ENCODE measurements around the gene ELMOD1. TPM values are rescaled to one million over a fixed set of nuclear protein-coding genes. Genes with fewer than 3 reads are reported as not detected.

The ELMOD1 gene
- total RNA-seq, 2 experiments from 2014 or later, result not detected

- ChIA-PET CTCF (no interaction called here), POLR2A (no interaction called here)
- no peaks in the 10 kb centered on the region for H3K9me3 Mint-ChIP-seq
- H3K36me3 Mint-ChIP-seq (ENCODE audit: low read depth), result no peaks in the 10 kb centered on the region
- Histone ChIP-seq H3K9me3 (ENCODE audit: control insufficient read depth in 1 of 2, insufficient read depth in 1 of 2, low read length in 2 of 2) (no peaks in the 10 kb centered on the region), H3K4me1 (ENCODE audit: insufficient read depth, low read length) (no peaks in the 10 kb centered on the region), H3K27me3 (ENCODE audit: control insufficient read depth in 1 of 2, insufficient read depth in 2 of 2, low read length in 2 of 2) (peaks cover 5 to 6% of the 10 kb centered on the region in 2 experiments), H3K36me3 (ENCODE audit: insufficient read depth, low read length) (no peaks in the 10 kb centered on the region), H3K4me3 (ENCODE audit: low read length) (no peak overlapping the region), H3K27ac (ENCODE audit: low read depth in 1 of 2, low read length in 2 of 2) (no peak overlapping the region)
- H3K4me1 Mint-ChIP-seq (ENCODE audit: low read depth), result no peaks in the 10 kb centered on the region
- DNase-seq (no peak), ATAC-seq (ENCODE audit: poor library complexity) (no peak)
- H3K27me3 Mint-ChIP-seq, result peaks cover 50% of the 10 kb centered on the region
- H3K4me3 Mint-ChIP-seq, result no peak overlapping the region
- no peak for TF ChIP-seq CTCF (IDR thresholded peaks at IDR 0.05)
- intact Hi-C loops (cut with DNase I, micrococcal nuclease), result no loop called here
- H3K27ac Mint-ChIP-seq, result no peak overlapping the region
Measured at GRCh38 chr11:107704451-107704850, 113.5 kb downstream of the ELMOD1 start.

DNA sequence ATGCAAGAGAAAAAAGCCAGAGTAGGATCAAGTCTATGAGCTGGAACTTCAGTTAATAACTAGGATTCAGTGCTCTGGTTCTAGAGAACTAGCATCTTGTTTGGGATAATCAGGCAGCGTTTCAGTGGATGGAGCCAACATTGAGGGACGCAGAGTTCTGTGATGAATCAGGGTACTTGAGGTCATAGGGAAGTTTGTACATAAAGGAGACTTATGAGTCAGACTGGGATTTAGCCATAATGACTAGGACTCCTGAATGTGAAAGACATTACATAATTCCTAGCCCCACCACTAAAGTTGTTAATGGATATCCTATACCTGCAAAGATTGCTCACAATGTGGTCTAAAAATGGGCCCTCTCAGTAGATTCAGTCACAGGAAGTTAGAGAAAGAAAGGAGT, 114.1 kb downstream of the ELMOD1 start:
- peaks cover 49% of the 10 kb centered on the region for H3K27me3 Mint-ChIP-seq
- POLR2A ChIA-PET, result no interaction called here
- intact Hi-C loops (cut with DNase I, micrococcal nuclease), result no loop called here
- Histone ChIP-seq H3K4me1 (ENCODE audit: insufficient read depth, low read length) (no peaks in the 10 kb centered on the region), H3K4me3 (ENCODE audit: low read length) (no peak overlapping the region), H3K36me3 (ENCODE audit: insufficient read depth, low read length) (no peaks in the 10 kb centered on the region), H3K27ac (ENCODE audit: low read depth in 1 of 2, low read length in 2 of 2) (no peak overlapping the region), H3K27me3 (ENCODE audit: control insufficient read depth in 1 of 2, insufficient read depth in 2 of 2, low read length in 2 of 2) (peaks cover under 1 to 2% of the 10 kb centered on the region in 2 experiments), H3K9me3 (ENCODE audit: control insufficient read depth in 1 of 2, insufficient read depth in 1 of 2, low read length in 2 of 2) (no peaks in the 10 kb centered on the region)
- CTCF ChIA-PET, result no interaction called here
- H3K4me1 Mint-ChIP-seq (ENCODE audit: low read depth), result no peaks in the 10 kb centered on the region
- no peaks in the 10 kb centered on the region for H3K9me3 Mint-ChIP-seq
- ATAC-seq (ENCODE audit: poor library complexity) (no peak), DNase-seq (no peak)
- H3K36me3 Mint-ChIP-seq (ENCODE audit: low read depth), result no peaks in the 10 kb centered on the region
- no peak overlapping the region for H3K4me3 Mint-ChIP-seq
- no peak for TF ChIP-seq CTCF (IDR thresholded peaks at IDR 0.05)
- no peak overlapping the region for H3K27ac Mint-ChIP-seq

DNA sequence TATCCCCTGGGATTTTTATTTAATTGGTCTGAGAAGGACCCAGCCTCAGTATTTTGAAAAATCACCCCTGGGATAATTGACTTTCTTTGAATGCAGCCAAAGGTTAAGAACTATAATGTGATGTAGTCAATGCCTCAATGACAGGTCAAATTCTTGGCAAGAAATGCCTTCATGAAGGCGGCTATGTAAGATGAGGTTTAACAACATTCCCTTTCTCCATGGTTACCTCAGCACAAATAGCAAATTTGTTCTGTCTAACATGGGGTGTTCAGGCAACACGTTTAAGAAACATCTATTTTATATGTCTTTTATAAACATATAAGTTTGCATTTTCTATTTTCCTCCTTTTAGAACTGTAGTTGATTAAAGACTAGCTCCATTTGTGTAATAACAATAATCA, 115.6 kb downstream of the ELMOD1 start:
- Histone ChIP-seq H3K27ac (ENCODE audit: low read depth in 1 of 2, low read length in 2 of 2) (no peak overlapping the region), H3K9me3 (ENCODE audit: control insufficient read depth in 1 of 2, insufficient read depth in 1 of 2, low read length in 2 of 2) (no peaks in the 10 kb centered on the region), H3K36me3 (ENCODE audit: insufficient read depth, low read length) (no peaks in the 10 kb centered on the region), H3K4me3 (ENCODE audit: low read length) (no peak overlapping the region), H3K27me3 (ENCODE audit: control insufficient read depth in 1 of 2, insufficient read depth in 2 of 2, low read length in 2 of 2) (peaks cover 0 to 2% of the 10 kb centered on the region in 2 experiments), H3K4me1 (ENCODE audit: insufficient read depth, low read length) (no peaks in the 10 kb centered on the region)
- intact Hi-C loops (cut with DNase I, micrococcal nuclease), result no loop called here
- DNase-seq (no peak), ATAC-seq (ENCODE audit: poor library complexity) (no peak)
- Mint-ChIP-seq H3K4me1 (ENCODE audit: low read depth) (no peaks in the 10 kb centered on the region), H3K36me3 (ENCODE audit: low read depth) (no peaks in the 10 kb centered on the region), H3K27me3 (peaks cover 40% of the 10 kb centered on the region), H3K4me3 (no peak overlapping the region), H3K27ac (no peak overlapping the region), H3K9me3 (no peaks in the 10 kb centered on the region)
- ChIA-PET CTCF (no interaction called here), POLR2A (no interaction called here)
- no peak for TF ChIP-seq CTCF (IDR thresholded peaks at IDR 0.05)

Measured in CD4-positive, alpha-beta T cell (primary cell).